ENCODE measurements around the gene ALKBH5. TPM values are rescaled to one million over a fixed set of nuclear protein-coding genes. Genes with fewer than 3 reads are reported as not detected.

ALKBH5 gene
- total and polyA plus RNA-seq, 2 of the 8 experiments (the other 6 are each of a cell fraction or from before 2014, with no cell fraction given) = 63.7 to 86.4 TPM

DNA sequence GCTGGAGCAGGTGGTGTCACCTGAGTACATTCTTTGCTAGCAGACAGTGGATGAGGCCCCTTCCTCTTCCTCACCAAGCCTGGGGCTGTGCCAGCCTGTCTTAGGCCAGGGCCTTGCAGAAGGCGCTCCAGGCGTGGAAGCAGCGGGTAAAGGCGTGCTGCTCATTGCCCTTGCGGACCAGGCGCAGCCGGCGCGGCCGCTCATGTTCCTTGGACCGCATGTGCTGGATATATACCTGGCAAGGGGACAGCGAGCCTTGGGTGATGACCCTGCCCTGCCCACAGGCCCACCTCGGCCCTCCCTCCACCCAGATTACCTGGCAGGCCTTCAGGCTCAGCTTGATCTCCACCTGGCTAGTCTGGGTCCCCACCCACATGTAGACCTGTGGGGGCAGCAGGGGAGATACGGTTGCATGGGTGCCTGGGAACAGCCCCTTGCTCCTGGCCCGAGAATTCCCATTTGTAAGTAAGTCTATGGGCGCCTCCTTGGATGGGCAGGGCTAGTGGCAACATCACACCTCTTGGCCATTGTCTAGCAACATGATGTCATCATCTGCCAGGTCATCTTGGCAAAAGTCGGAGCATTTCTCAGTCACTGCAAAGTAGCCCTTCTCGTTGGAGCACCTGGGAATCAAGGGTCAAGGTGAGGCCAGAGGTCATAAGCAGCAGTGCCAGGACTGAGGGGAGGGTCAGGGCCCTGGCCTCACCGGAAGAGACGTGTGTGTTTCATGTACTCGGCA lies 61.6 kb downstream of the ALKBH5 start (continued):
- no peak for TF ChIP-seq ASH2L (IDR thresholded peaks at IDR 0.05; ENCODE audit: low read length)
